Measurements from ENCODE around the gene B4GALNT4. TPM values are rescaled to one million over a fixed set of nuclear protein-coding genes. Genes with fewer than 3 reads are reported as not detected.

The B4GALNT4 gene
- total RNA-seq, 1 donor from 2014 or later, result 64.6 TPM

GRCh38 chr11:380996-381395 lies 11.7 kb downstream of the B4GALNT4 start:
- Mint-ChIP-seq H3K27ac (ENCODE audit: unreplicated experiment) (no peak overlapping the region), H3K4me3 (ENCODE audit: unreplicated experiment) (no peak overlapping the region), H3K9me3 (ENCODE audit: unreplicated experiment) (peaks cover 1% of the 10 kb centered on the region), H3K36me3 (ENCODE audit: low read depth, unreplicated experiment) (peaks cover 18% of the 10 kb centered on the region), H3K4me1 (ENCODE audit: low read depth, unreplicated experiment) (no peaks in the 10 kb centered on the region), H3K27me3 (ENCODE audit: low read depth, unreplicated experiment) (peaks cover 3% of the 10 kb centered on the region)
- no peaks in the 10 kb centered on the region for H3K27me3 ChIP-seq (ENCODE audit: insufficient read depth, low read length)
- FAIRE-seq, result no peak
- DNase-seq (ENCODE audit: low read depth), result no peak
- H3K79me2 ChIP-seq (ENCODE audit: insufficient read depth, low read length), result no peaks in the 10 kb centered on the region
- TF ChIP-seq CTCF (IDR thresholded peaks at IDR 0.05; ENCODE audit: insufficient read depth, low read depth, low read length) (no peak), EZH2 (IDR thresholded peaks at IDR 0.05; ENCODE audit: insufficient read depth, low read length) (no peak)
- no peak overlapping the region for H2AFZ ChIP-seq (ENCODE audit: low read depth, low read length)
- no peak overlapping the region for H3K4me2 ChIP-seq (ENCODE audit: low read length)
- H3K4me1 ChIP-seq (ENCODE audit: insufficient read depth, low read length), result no peaks in the 10 kb centered on the region
- peaks cover 4% of the 10 kb centered on the region for H3K9me3 ChIP-seq (ENCODE audit: insufficient read depth, low read depth, low read length)
- no peak overlapping the region for H3K9ac ChIP-seq (ENCODE audit: low read length)
- H3K36me3 ChIP-seq (ENCODE audit: insufficient read depth, low read length), result no peaks in the 10 kb centered on the region
- H4K20me1 ChIP-seq (ENCODE audit: insufficient read depth, low read length), result no peaks in the 10 kb centered on the region
- no peak overlapping the region for H3K4me3 ChIP-seq (ENCODE audit: insufficient read depth, low read depth, low read length)
- H3K27ac ChIP-seq (ENCODE audit: low read depth, low read length), result no peak overlapping the region

- no peak overlapping the region for H3K27ac Mint-ChIP-seq (ENCODE audit: unreplicated experiment)
- FAIRE-seq, result no peak
Observed at GRCh38 chr11:381501-382072, 12.3 kb downstream of the B4GALNT4 start.

More at GRCh38 chr11:381501-382072, 12.3 kb downstream of the B4GALNT4 start:
- Histone ChIP-seq H3K4me2 (ENCODE audit: low read length) (no peak overlapping the region), H3K9ac (ENCODE audit: low read length) (no peak overlapping the region), H3K36me3 (ENCODE audit: insufficient read depth, low read length) (no peaks in the 10 kb centered on the region), H3K79me2 (ENCODE audit: insufficient read depth, low read length) (no peaks in the 10 kb centered on the region), H3K27me3 (ENCODE audit: insufficient read depth, low read length) (no peaks in the 10 kb centered on the region), H3K4me1 (ENCODE audit: insufficient read depth, low read length) (no peaks in the 10 kb centered on the region), H3K9me3 (ENCODE audit: insufficient read depth, low read depth, low read length) (peaks cover 10% of the 10 kb centered on the region), H3K4me3 (ENCODE audit: insufficient read depth, low read depth, low read length) (no peak overlapping the region), H2AFZ (ENCODE audit: low read depth, low read length) (no peak overlapping the region), H4K20me1 (ENCODE audit: insufficient read depth, low read length) (no peaks in the 10 kb centered on the region), H3K27ac (ENCODE audit: low read depth, low read length) (no peak overlapping the region)
- Mint-ChIP-seq H3K27me3 (ENCODE audit: low read depth, unreplicated experiment) (peaks cover 3% of the 10 kb centered on the region), H3K9me3 (ENCODE audit: unreplicated experiment) (peaks cover 3% of the 10 kb centered on the region), H3K4me3 (ENCODE audit: unreplicated experiment) (no peak overlapping the region), H3K36me3 (ENCODE audit: low read depth, unreplicated experiment) (peaks cover 19% of the 10 kb centered on the region), H3K4me1 (ENCODE audit: low read depth, unreplicated experiment) (no peaks in the 10 kb centered on the region)
- DNase-seq (ENCODE audit: low read depth), result no peak
- TF ChIP-seq CTCF (IDR thresholded peaks at IDR 0.05; ENCODE audit: insufficient read depth, low read depth, low read length) (no peak), EZH2 (IDR thresholded peaks at IDR 0.05; ENCODE audit: insufficient read depth, low read length) (no peak)
